IPS-18c (cell line): Measurements from ENCODE around the gene NOSTRIN.
"Not testable (repeated sequence)": the region's sequence is repeated elsewhere in the genome, so short reads cannot be mapped to it uniquely, and the experiment has no call there.

ENCODE experiments used
- H3K4me3 ChIP-seq: 2 replicates; pipeline ENCODE4 v1.7.0; 2013; ENCODE audit warnings: low read depth, mild to moderate bottlenecking, low read length, moderate library complexity; ENCODE audit not compliant: insufficient read depth
- H3K9me3 ChIP-seq: one replicate; pipeline ENCODE4 v1.6.1; 2013; ENCODE audit warnings: mild to moderate bottlenecking, low read length, moderate library complexity; ENCODE audit not compliant: control insufficient read depth, insufficient read depth

Gene NOSTRIN

DNA sequence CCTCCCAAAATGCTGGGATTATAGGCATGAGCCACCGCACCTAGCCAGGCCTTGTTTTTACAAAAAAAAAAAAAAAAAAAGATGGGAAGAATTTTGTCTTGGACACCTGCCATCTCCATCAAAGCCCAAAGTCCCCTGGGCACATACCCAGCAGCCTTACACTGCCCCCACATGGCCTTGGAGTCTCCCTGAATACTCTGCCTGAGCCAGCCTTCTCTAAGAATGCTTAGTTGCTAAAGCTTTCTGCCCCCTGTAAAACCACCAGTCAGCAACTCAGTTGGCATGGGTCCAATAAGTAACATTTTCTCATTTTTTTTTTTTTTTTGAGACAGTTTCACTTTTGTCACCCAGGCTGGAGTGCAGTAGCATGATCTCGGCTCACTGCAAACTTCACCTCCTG is 47.2 kb downstream of the NOSTRIN start:
- no peaks in the 10 kb centered on the region for H3K9me3 ChIP-seq
- H3K4me3 ChIP-seq, result no peak overlapping the region

DNA sequence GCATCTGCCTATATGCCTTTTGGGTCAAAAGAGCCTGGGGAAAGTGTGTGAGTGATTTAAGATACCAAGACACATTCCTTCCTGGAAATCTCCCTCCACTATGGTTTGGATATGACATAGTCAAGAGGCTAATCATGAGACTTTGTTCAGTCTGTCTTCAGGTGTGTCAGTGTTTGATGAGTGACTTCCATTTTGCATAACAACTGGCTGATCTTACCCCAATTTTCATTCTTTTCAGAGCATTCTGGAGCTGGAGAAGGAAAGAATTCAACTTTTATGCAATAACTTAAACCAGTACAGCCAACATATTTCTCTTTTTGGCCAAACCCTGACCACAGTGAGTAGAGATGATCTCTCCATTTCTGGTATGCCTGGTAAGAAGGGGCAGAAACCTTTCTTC is 48.4 kb downstream of the NOSTRIN start:
- Histone ChIP-seq H3K4me3 (no peak overlapping the region), H3K9me3 (no peaks in the 10 kb centered on the region)

DNA sequence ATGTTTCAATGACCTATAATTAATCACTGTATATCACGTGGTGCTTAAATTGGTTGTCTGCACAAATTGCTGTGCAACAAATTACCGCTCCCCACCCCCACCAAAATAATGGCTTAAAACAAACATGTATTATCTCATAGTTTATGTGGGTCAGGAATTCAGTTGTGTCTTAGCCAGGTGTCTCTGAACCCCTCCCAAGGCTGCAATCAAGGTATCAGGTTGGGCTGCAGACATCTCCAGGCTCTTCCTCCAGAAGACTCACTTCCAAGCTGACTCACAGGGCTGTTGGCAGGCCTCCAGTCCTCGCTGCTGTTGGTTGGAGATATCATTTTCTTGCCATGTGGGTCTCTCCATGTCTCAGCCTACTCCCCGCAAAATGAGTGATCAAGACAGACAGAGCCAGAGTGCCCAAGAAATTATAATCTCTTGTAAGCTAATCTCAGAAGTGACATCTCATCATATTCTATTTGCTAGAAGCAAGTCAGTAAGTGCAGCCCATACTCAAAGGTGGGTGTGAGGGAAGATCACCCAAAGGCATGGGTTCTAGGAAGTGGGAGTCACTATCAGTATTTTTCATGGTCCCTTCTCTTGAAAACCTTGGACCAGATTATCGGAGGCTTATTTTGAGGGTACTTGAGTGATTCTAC is 49.4 kb downstream of the NOSTRIN start:
- Histone ChIP-seq H3K9me3 (no peaks in the 10 kb centered on the region), H3K4me3 (no peak overlapping the region)

DNA sequence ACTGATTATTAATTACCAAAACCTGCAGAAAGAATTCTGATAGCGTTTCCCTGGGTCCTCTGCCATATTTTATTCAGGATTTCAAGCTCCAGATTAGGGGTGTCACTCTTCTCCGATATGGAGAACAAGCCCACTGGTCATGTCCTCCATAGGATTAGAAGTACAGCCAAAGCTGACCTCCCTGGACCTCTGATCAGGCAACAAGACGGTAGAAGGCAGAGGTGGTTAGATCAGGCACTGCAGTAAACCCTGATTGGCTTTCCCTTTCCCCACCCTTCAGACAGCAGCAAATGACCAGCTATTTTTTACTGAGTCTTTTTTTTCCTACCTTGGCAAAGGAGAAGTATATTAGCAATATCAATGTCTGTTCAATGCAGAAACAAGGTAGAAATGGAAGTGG is 50.0 kb downstream of the NOSTRIN start:
- no peaks in the 10 kb centered on the region for H3K9me3 ChIP-seq
- H3K4me3 ChIP-seq, result no peak overlapping the region

DNA sequence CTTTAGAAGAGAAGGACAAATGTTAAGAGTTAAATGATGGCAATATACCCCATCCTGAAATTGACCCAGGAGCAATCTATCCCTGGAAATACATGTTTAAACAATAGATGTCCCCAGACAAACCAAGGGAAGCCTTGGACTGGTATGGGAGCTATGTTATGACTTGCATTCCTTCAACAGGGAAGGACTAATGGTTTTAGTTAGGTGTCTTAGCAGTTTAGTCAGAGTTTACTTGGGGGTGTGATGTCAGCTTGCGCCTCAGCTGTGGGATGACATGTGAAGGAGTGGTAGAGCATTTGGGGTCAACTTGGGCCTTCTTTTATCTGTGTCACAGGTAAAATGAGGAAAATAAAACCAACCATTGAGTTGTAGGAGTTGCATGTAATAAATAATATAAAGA is 51.0 kb downstream of the NOSTRIN start:
- Histone ChIP-seq H3K4me3 (no peak overlapping the region), H3K9me3 (no peaks in the 10 kb centered on the region)

DNA sequence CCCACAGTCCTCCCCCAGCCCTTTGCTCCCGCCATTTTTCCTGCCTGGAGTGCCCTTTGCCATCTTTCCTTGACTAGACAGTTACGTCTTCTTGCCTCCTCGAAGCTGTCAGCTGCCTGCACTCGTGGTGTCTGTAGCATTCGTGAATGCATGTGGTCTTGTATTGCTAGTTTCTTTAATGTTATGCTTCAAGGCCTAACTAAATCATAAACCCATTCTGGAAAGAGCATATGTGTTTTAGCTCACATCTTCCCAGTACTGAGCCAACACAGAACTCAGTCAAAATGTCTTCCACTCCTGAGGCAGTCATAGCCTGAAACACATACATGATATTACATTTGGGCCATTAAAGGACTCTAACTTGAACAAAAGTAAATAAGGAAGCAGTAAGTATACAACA is 52.2 kb downstream of the NOSTRIN start:
- H3K4me3 ChIP-seq, result no peak overlapping the region
- no peaks in the 10 kb centered on the region for H3K9me3 ChIP-seq

DNA sequence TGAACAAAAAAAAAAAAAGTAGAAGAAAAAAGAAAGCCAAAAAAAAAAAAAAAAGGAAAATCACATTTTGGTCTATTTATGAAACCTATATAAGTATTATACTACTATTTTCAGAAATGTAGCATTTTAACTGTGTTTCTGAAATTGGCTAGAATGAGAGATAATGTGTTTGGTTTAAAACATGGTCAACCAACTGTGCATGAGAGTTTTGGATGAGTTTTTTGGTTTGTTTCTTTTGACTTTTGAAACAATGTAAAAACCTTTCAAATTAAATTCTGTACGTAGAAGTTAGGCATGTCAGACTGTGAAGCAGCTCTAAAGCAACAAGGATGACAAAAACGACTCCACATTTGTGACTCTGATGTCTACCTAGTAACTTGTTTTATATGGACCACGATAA is 53.2 kb downstream of the NOSTRIN start:
- H3K4me3 ChIP-seq, result no peak overlapping the region
- no peaks in the 10 kb centered on the region for H3K9me3 ChIP-seq

DNA sequence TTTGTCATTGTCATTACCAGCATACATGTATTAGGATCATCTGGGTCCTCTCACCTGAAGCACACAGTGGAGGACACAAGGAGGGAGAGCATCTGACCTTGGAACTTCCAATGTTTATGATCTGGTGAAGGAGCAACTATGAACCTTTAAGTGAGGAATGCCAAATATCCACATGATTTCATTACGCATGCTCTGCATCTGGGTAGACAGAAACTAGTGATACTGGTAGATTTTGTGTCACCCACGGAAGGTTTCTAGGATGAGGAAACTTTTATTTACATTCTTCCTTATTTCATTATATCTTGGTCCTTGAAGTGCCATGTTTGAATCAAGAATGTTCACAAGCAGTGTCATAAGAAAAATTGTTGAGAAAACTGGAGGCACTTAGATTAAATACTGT is 55.7 kb downstream of the NOSTRIN start:
- Histone ChIP-seq H3K4me3 (no peak overlapping the region), H3K9me3 (no peaks in the 10 kb centered on the region)

DNA sequence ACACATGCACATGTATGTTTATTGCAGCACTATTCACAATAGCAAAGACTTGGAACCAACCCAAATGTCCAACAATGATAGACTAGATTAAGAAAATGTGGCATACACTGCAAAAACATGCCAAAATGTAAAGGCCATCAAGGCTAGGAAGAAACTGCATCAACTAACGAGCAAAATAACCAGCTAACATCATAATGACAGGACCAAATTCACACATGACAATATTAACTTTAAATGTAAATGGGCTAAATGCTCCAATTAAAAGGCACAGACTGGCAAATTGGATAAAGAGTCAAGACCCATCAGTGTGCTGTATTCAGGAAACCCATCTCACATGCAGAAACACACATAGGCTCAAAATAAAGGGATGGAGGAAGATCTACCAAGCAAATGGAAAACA is 64.7 kb downstream of the NOSTRIN start:
- H3K4me3 ChIP-seq, result not testable (repeated sequence)

DNA sequence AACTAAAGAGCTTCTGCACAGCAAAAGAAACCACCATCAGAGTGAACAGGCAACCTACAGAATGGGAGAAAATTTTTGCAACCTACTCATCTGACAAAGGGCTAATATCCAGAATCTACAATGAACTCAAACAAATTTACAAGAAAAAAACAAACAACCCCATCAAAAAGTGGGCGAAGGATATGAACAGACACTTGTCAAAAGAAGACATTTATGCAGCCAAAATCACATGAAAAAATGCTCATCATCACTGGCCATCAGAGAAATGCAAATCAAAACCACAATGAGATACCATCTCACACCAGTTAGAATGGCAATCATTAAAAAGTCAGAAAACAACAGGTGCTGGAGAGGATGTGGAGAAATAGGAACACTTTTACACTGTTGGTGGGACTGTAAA is 67.9 kb downstream of the NOSTRIN start:
- not testable (repeated sequence) for H3K9me3 ChIP-seq, H3K4me3 ChIP-seq

More for the DNA sequence above, 64.7 kb downstream of the NOSTRIN start:
- H3K9me3 ChIP-seq, result not testable (repeated sequence)

DNA sequence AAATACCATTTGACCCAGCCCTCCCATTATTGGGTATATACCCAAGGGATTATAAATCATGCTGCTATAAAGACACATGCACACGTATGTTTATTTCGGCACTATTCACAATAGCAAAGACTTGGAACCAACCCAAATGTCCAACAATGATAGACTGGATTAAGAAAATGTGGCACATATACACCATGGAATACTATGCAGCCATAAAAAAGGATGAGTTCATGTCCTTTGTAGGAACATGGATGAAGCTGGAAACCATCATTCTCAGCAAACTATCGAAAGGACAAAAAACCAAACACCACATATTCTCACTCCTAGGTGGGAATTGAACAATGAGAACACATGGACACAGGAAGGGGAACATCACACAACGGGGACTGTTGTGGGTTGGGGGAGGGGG is 68.4 kb downstream of the NOSTRIN start:
- not testable (repeated sequence) for H3K4me3 ChIP-seq, H3K9me3 ChIP-seq

DNA sequence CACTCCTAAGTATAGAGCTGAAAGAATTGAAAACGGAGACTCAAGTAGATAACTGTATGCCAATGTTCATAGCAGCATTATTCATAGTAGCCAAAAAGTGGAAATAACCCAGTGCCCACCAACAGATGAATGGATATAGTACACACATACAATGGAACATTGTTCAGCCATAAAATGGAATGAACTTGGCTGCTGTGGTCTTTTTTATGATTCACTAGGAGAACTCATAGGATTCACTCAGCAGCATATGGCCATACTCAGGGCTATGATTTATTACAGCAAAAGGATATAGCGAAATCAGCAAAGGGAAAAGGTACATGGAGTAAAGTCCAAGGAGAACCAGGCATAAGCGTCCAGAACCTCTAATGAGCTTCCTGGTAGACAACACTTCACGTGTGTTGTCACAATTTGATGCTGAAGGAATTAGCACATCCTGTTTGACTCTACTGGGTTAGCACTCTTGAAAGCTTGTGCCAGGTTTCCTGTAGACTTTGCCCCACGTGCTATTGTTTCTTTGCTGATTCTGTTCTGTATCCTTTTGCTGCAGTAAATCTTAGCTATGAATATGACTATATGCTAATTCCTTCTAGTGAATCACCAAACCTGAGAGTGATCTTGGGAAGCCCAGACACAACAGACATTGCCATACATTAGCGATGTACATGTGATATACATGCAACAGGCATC is 72.1 kb downstream of the NOSTRIN start:
- H3K9me3 ChIP-seq, result no peaks in the 10 kb centered on the region
- H3K4me3 ChIP-seq, result no peak overlapping the region

DNA sequence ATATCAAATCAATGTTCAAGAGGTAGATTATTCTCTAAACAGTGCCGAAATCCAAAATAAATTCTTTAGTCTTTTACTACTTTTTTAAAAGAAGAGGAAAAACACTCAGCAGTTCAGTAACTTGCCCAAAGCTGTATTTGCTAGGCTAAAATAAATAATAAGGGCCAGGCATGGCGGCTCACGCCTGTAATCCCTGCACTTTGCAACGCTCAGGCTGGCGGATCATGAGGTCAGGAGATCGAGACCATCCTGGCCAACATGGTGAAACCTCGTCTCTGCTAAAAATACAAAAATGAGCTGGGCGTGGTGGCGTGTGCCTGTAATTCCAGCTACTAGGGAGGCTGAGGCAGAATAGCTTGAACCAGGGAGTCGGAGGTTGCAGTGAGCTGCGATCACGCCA is 79.7 kb downstream of the NOSTRIN start:
- H3K9me3 ChIP-seq, result not testable (repeated sequence)

DNA sequence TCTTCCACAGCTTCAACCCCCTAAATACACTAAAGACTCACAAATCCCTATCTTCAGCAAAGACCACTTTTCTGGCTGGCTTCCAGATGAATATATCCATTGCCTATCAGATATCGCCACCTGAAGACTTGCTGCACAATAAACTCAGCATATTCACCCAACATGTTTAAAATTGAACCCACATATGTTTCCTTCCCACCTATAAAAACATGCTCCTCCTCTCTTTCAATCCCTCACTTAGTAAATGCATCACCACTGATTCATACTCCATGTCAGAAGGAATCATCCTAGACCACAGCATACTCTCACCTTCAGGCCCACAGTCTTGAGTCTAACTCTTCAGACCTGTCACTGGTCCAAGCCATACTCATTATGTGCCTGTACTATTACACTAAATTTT is 82.5 kb downstream of the NOSTRIN start:
- no peaks in the 10 kb centered on the region for H3K9me3 ChIP-seq
- no peak overlapping the region for H3K4me3 ChIP-seq

More for the DNA sequence above, 79.7 kb downstream of the NOSTRIN start:
- not testable (repeated sequence) for H3K4me3 ChIP-seq

DNA sequence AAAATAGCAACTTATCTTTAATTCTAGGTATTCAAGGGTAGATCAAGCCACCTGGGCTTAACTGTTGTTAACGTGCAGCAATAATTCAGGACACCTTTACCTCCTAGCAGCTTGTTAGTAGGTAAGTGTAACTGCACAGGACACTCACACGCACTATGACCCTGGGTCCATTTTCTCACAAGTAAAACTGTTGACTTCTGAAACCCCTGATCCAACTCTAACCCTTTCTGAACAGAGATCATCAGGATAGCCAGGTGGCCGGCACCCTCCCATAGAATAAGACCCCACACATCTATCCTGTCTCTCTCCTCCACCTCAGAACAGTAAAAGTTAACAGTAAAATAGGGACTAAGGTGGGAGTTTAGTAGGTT is 87.2 kb downstream of the NOSTRIN start:
- Histone ChIP-seq H3K4me3 (peak overlapping the region; percentile 99), H3K9me3 (no peaks in the 10 kb centered on the region)

DNA sequence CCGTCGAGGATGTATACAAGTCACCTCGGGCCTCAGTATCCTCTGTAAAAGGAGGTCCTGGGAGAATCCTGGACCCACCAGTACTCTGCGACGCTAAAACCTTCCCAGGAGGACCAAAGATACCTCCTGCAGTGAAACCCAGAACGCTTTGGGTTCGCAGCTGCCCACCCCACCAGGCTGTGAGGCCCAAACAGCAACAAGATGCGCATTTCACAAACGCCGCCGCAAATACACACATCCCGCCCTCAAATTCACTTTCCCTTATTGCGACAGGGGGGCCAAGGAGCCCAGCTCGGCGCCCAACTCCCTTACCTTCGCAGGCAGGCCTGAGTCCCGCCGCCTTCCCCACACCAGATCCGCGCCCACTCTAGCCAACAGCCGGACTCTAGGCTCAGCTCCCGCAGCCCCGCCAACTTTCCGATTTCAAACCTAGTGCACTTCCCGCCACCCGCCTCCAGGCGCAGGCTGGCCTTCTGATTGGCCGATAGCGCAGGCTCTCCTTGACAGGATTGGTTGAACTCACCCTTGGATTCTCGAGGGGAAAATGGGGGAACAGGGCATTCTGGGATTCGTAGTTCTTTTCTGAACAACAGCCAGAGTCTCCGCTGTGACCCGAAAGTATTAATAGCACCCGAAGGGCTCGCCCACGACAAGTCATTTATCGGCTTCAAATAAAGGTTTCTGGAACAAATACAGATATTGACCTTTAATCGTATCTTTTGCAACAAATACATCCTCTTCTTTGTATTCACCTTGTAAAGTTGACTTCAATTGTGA is 87.8 kb downstream of the NOSTRIN start, which contains the start of gene SPC25:
SPC25 (minus strand) TSS at position 425 of the 777 bp plus-strand sequence. CDS start 911 bp downstream, outside the sequence.
- H3K4me3 ChIP-seq, result peak within 1 kb of the TSS; percentile 99
- H3K9me3 ChIP-seq, result no peaks in the 10 kb centered on the region

DNA sequence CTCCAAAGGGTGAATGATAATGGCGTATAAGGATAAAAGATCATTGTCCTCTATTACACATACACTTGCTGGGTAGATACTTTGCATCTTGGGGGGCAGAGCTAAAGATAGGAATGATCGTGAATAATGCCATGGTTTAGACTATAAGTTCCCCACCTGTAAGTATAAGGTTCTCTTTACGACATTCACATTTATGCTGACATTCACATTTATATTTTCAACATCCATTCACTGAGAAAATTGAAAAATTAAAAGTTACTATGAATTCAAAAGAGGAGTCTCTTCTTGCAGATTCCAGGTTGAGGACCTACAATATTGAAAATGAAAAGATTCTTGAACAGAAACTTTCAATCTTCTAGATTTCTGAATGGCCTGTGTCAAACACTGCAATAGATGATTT is 89.9 kb downstream of the NOSTRIN start:
- no peak overlapping the region for H3K4me3 ChIP-seq
- no peaks in the 10 kb centered on the region for H3K9me3 ChIP-seq

DNA sequence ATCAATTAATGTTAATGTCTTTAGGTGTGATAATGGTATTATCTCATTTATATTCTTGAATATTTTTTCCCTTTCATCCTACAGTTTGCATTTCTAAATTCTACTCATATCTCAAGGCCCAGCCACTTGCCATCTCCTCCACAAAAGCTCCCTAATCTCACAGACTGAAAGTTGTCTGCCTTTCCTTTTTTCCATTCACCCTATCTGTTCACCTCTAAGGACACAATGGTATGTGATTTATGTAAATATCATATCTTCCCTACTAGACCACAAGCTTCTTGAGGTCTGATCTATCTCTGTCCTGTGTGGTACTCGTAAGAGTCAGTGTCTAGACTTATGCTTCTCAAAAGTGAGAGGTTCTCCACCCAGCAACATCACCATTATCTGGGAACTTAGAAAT is 91.7 kb downstream of the NOSTRIN start:
- H3K9me3 ChIP-seq, result no peaks in the 10 kb centered on the region

More for the DNA sequence above, 91.7 kb downstream of the NOSTRIN start:
- no peak overlapping the region for H3K4me3 ChIP-seq
